Measurements from ENCODE around the gene CCDC27.

CCDC27 gene

GRCh38 chr1:3772715-3773571, 20.7 kb downstream of the CCDC27 start, which contains the start of gene SMIM1:
SMIM1 (plus strand) TSS chr1:3772749; CDS start chr1:3775374, 2,625 bp downstream.
- Histone ChIP-seq H3K4me3 (ENCODE audit: low read depth, low read length) (peak within 1 kb of the TSS; percentile 77), H3K79me2 (no peaks in the 10 kb centered on the region), H3K36me3 (ENCODE audit: control insufficient read depth, insufficient read depth, low read length) (no peaks in the 10 kb centered on the region), H3K27ac (peak within 1 kb of the TSS; percentile 7), H3K4me2 (ENCODE audit: low read length) (peak within 1 kb of the TSS; percentile 93), H3K9ac (no peak within 1 kb of the TSS), H3K4me1 (no peaks in the 10 kb centered on the region), H3K27me3 (ENCODE audit: control insufficient read depth, insufficient read depth, low read length) (no peaks in the 10 kb centered on the region), H3K9me3 (ENCODE audit: control insufficient read depth, low read length) (no peaks in the 10 kb centered on the region), H2AFZ (peak within 1 kb of the TSS; percentile 79)
- no peak for TF ChIP-seq CTCF (IDR thresholded peaks at IDR 0.05)

- Histone ChIP-seq H3K9ac (no peak overlapping the region), H3K4me2 (ENCODE audit: low read length) (peak overlapping the region; percentile 93), H3K27me3 (ENCODE audit: control insufficient read depth, insufficient read depth, low read length) (no peaks in the 10 kb centered on the region), H3K36me3 (ENCODE audit: control insufficient read depth, insufficient read depth, low read length) (no peaks in the 10 kb centered on the region), H3K9me3 (ENCODE audit: control insufficient read depth, low read length) (no peaks in the 10 kb centered on the region), H2AFZ (peak overlapping the region; percentile 79), H3K27ac (no peak overlapping the region), H3K79me2 (no peaks in the 10 kb centered on the region), H3K4me1 (no peaks in the 10 kb centered on the region), H3K4me3 (ENCODE audit: low read depth, low read length) (peak overlapping the region; percentile 77)
- TF ChIP-seq CTCF (IDR thresholded peaks at IDR 0.05): no peak
These were observed 21.5 kb downstream of the CCDC27 start for GRCh38 chr1:3773572-3774275.

- Histone ChIP-seq H3K9ac (no peak overlapping the region), H3K36me3 (ENCODE audit: control insufficient read depth, insufficient read depth, low read length) (no peaks in the 10 kb centered on the region), H3K4me3 (ENCODE audit: low read depth, low read length) (no peak overlapping the region), H2AFZ (no peak overlapping the region), H3K27ac (no peak overlapping the region), H3K79me2 (no peaks in the 10 kb centered on the region), H3K4me1 (no peaks in the 10 kb centered on the region), H3K4me2 (ENCODE audit: low read length) (no peak overlapping the region), H3K27me3 (ENCODE audit: control insufficient read depth, insufficient read depth, low read length) (no peaks in the 10 kb centered on the region), H3K9me3 (ENCODE audit: control insufficient read depth, low read length) (no peaks in the 10 kb centered on the region)
- no peak for TF ChIP-seq CTCF (IDR thresholded peaks at IDR 0.05)
These were observed 22.2 kb downstream of the CCDC27 start for GRCh38 chr1:3774276-3774945.

- H3K9me3 ChIP-seq (ENCODE audit: control insufficient read depth, low read length): no peaks in the 10 kb centered on the region
- H3K9ac ChIP-seq: no peak overlapping the region
- H3K36me3 ChIP-seq (ENCODE audit: control insufficient read depth, insufficient read depth, low read length): no peaks in the 10 kb centered on the region
- H3K4me2 ChIP-seq (ENCODE audit: low read length): no peak overlapping the region
- no peak overlapping the region for H2AFZ ChIP-seq
- H3K79me2 ChIP-seq: no peaks in the 10 kb centered on the region
- no peak overlapping the region for H3K27ac ChIP-seq
- no peaks in the 10 kb centered on the region for H3K27me3 ChIP-seq (ENCODE audit: control insufficient read depth, insufficient read depth, low read length)
- TF ChIP-seq CTCF (IDR thresholded peaks at IDR 0.05): no peak
- H3K4me3 ChIP-seq (ENCODE audit: low read depth, low read length): no peak overlapping the region
- H3K4me1 ChIP-seq: no peaks in the 10 kb centered on the region
These were observed 22.8 kb downstream of the CCDC27 start for GRCh38 chr1:3774946-3775489.
